OCI-LY1 (cell line): ENCODE results near the gene PHACTR4.
A peak's percentile ranks its signal among the peaks of the same experiment; 100 is the strongest.
"Not testable (repeated sequence)": the region's sequence is repeated elsewhere in the genome, so short reads cannot be mapped to it uniquely, and the experiment has no call there.

Experiments
- H2AFZ ChIP-seq: fragments of 200-600 bp; sonication (generic), shearing (Covaris generic); 2 replicates; pipeline ENCODE4 v1.6.0; 2014; ENCODE audit warnings: antibody characterized with exemption, mild to moderate bottlenecking, low read length
- H3F3A ChIP-seq: fragments of 200-600 bp; sonication (generic), shearing (Covaris generic); 2 replicates; pipeline ENCODE4 v1.6.0; 2014; ENCODE audit warnings: mild to moderate bottlenecking, antibody characterized with exemption, low read length, moderate library complexity; ENCODE audit not compliant: insufficient read depth
- H3K27ac ChIP-seq: fragments of 200-600 bp; sonication (generic); 2 replicates; pipeline ENCODE4 v1.5.1; 2014; ENCODE audit warnings: low read length, mixed run types, mild to moderate bottlenecking, low read depth; ENCODE audit not compliant: poor library complexity, severe bottlenecking
- H3K27me3 ChIP-seq: fragments of 200-600 bp; sonication (generic); 2 replicates; pipeline ENCODE4 v1.6.0; 2014; ENCODE audit warnings: antibody characterized with exemption, mild to moderate bottlenecking, low read length, moderate library complexity; ENCODE audit not compliant: insufficient read depth
- H3K36me3 ChIP-seq: fragments of 200-600 bp; sonication (generic); 2 replicates; pipeline ENCODE4 v1.6.1; 2014; ENCODE audit warnings: mild to moderate bottlenecking, antibody characterized with exemption, low read length, moderate library complexity, mixed read lengths; ENCODE audit not compliant: insufficient read depth
- H3K4me1 ChIP-seq: fragments of 200-600 bp; sonication (generic); 2 replicates; pipeline ENCODE4 v1.5.1; 2014; ENCODE audit warnings: mild to moderate bottlenecking, low read length, moderate library complexity; ENCODE audit not compliant: insufficient read depth, severe bottlenecking
- H3K4me2 ChIP-seq: fragments of 200-600 bp; sonication (generic), shearing (Covaris generic); 2 replicates; pipeline ENCODE4 v1.6.1; 2014; ENCODE audit warnings: low read length
- H3K4me3 ChIP-seq: fragments of 200-600 bp; sonication (generic); 2 replicates; pipeline ENCODE4 v1.5.1; 2014; ENCODE audit warnings: low read length, low read depth, mild to moderate bottlenecking, mixed read lengths; ENCODE audit not compliant: poor library complexity, severe bottlenecking
- H3K79me2 ChIP-seq: fragments of 200-600 bp; shearing (Covaris generic); 2 replicates; pipeline ENCODE4 v1.6.1; 2016; ENCODE audit warnings: mixed run types, low read length, mixed read lengths; ENCODE audit not compliant: insufficient read depth
- H3K9ac ChIP-seq: fragments of 200-600 bp; sonication (generic), shearing (Covaris generic); 2 replicates; pipeline ENCODE4 v1.6.1; 2014; ENCODE audit warnings: mild to moderate bottlenecking, low read length, mixed read lengths
- H3K9me2 ChIP-seq: fragments of 200-600 bp; sonication (generic), shearing (Covaris generic); 2 replicates; pipeline ENCODE4 v1.6.1; 2014; ENCODE audit warnings: low read depth, mild to moderate bottlenecking, low read length, mixed read lengths
- H3K9me3 ChIP-seq: fragments of 200-600 bp; shearing (Covaris generic); 2 replicates; pipeline ENCODE4 v1.6.1; 2014; ENCODE audit warnings: low read length, mixed read lengths
- H4K20me1 ChIP-seq: fragments of 200-600 bp; sonication (generic), shearing (Covaris generic); 2 replicates; pipeline ENCODE4 v1.6.0; 2016; ENCODE audit warnings: mild to moderate bottlenecking, low read length; ENCODE audit not compliant: insufficient read depth
- CTCF ChIP-seq: fragments of 200-600 bp; sonication (generic), shearing (Covaris generic); IDR thresholded peaks from 2 replicates; pipeline ENCODE4 v1.5.1; 2017; ENCODE audit warnings: mild to moderate bottlenecking, antibody characterized with exemption, low read length, moderate library complexity, mixed read lengths
- EZH2 ChIP-seq: fragments of 200-600 bp; sonication (generic), shearing (Covaris generic); IDR thresholded peaks from 2 replicates; pipeline ENCODE4 v1.8.0; 2017; ENCODE audit warnings: borderline replicate concordance, mixed run types, mild to moderate bottlenecking, antibody characterized with exemption, low read length, moderate library complexity, mixed read lengths

PHACTR4 gene

GRCh38 chr1:28512058-28512611 lies 142.6 kb downstream of the PHACTR4 start:
- H3K27me3 ChIP-seq = no peaks in the 10 kb centered on the region
- no peaks in the 10 kb centered on the region for H3K9me2 ChIP-seq
- H3F3A ChIP-seq = peaks cover 51% of the 10 kb centered on the region
- no peak overlapping the region for H3K9ac ChIP-seq
- H3K4me2 ChIP-seq = no peak overlapping the region
- H3K4me3 ChIP-seq = no peak overlapping the region
- H2AFZ ChIP-seq = no peak overlapping the region
- H4K20me1 ChIP-seq = no peaks in the 10 kb centered on the region
- no peaks in the 10 kb centered on the region for H3K9me3 ChIP-seq
- H3K36me3 ChIP-seq = peaks cover 73% of the 10 kb centered on the region
- TF ChIP-seq EZH2 (no peak), CTCF (no peak)
- H3K27ac ChIP-seq = peak overlapping the region; percentile 88
- peaks cover 48% of the 10 kb centered on the region for H3K4me1 ChIP-seq
- peaks cover 12% of the 10 kb centered on the region for H3K79me2 ChIP-seq

DNA sequence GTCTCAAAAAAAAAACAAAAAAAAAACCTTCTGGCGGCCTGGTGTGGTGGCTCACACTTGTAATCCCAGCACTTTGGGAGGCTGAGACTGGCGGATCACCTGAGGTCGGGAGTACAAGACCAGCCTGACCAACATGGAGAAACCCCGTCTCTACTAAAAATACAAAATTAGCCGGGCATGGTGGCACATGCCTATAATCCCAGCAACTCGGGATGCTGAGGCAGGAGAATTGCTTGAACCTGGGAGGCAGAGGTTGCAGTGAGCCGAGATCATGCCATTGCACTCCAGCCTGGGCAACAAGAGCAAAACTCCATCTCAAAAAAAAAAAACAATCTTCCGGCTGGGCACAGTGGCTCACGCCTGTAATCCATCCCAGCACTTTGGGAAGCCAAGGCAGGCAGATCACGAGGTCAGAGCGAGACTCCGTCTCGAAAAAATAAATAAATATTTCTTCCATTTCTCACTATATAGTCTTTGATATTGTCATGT lies 144.9 kb downstream of the PHACTR4 start:
- not testable (repeated sequence) for H4K20me1 ChIP-seq, H3K4me2 ChIP-seq, H3K9ac ChIP-seq, H2AFZ ChIP-seq, H3K9me2 ChIP-seq, H3K9me3 ChIP-seq, H3K27me3 ChIP-seq, H3K4me3 ChIP-seq
- H3K36me3 ChIP-seq = peaks cover 49% of the 10 kb centered on the region
- peaks cover 40% of the 10 kb centered on the region for H3K4me1 ChIP-seq
- H3K27ac ChIP-seq = peak overlapping the region; percentile 55
- peaks cover 10% of the 10 kb centered on the region for H3K79me2 ChIP-seq
- peaks cover 34% of the 10 kb centered on the region for H3F3A ChIP-seq

DNA sequence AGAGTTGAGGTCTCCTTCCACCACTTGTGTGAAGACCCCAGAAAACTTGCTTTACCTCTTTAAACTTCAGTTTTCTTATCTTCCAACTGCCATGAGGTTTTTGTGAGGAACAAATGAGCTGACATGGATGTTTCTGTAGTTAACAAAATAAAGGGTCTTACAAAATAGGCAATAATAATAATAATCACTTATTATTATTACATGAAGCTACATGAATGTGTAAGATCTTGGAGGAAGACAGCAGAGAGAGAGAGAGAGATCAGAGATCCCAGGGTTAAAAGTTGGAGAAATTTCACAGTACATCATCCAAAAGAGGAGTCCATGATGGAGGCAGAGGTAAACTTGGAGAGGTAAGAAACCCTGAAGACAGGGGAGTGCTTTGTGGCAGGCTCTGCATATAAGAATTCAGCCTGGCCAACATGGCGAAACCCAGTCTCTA lies 147.0 kb downstream of the PHACTR4 start:
- Histone ChIP-seq H3K4me2 (peak overlapping the region; percentile 69; the same call in 1 of the 2 replicates), H3K9ac (no peak overlapping the region)

More for the DNA sequence above, 147.0 kb downstream of the PHACTR4 start:
- H3K27me3 ChIP-seq = no peaks in the 10 kb centered on the region
- no peak for TF ChIP-seq CTCF
- no peak for TF ChIP-seq EZH2
- H3K9me2 ChIP-seq = no peaks in the 10 kb centered on the region
- H3F3A ChIP-seq = peaks cover 18% of the 10 kb centered on the region
- H3K9me3 ChIP-seq = no peaks in the 10 kb centered on the region
- peak overlapping the region; percentile 78 for H3K27ac ChIP-seq
- H3K4me1 ChIP-seq = peaks cover 42% of the 10 kb centered on the region
- H3K36me3 ChIP-seq = peaks cover 43% of the 10 kb centered on the region
- H2AFZ ChIP-seq = no peak overlapping the region
- H3K79me2 ChIP-seq = peaks cover 29% of the 10 kb centered on the region
- H4K20me1 ChIP-seq = no peaks in the 10 kb centered on the region
- H3K4me3 ChIP-seq = no peak overlapping the region
